GM23248 (cell line): Measurements from ENCODE around the gene IRF6.

Experiments
- EZH2 ChIP-seq: fragments of 200-600 bp; sonication (generic); IDR thresholded peaks from 2 replicates; pipeline ENCODE4 v1.6.1; 2018; ENCODE audit warnings: antibody characterized with exemption, mild to moderate bottlenecking; ENCODE audit not compliant: insufficient read depth, poor library complexity, severe bottlenecking
- EZH2phosphoT487 ChIP-seq: fragments of 200-600 bp; sonication (generic); IDR thresholded peaks from 2 replicates; pipeline ENCODE4 v1.6.1; 2018; ENCODE audit warnings: antibody characterized with exemption, moderate library complexity, mild to moderate bottlenecking, low read depth; ENCODE audit not compliant: insufficient read depth

DNA sequence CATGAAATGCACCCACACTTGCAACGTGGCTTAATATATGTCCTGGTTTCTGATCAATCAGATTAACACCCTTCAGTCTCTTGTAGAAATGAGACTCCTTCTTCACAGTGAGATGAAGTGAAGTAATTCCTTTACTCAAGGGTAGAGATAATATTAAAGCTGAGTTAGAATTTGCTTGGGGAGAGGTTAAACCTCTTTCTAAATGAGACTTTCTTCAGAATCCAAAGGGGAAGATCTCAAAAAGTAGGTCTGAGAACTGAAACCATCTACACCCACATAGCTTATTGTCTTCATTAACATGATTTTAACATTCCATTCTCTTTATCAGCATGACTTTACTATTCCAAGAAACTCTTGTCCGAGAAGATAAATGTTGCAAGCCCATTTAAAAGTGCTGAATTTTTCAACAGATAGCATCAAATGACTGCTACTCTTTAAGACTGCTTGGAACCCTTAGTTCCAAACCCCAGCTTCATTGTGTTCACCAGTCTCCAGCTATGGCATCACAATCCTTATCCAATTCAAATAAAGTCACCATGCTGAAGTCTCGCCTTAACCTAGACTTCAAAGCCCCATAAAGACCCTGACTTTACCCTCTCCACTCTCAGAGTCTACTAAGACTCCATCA lies 69.3 kb downstream of the IRF6 start:
- TF ChIP-seq EZH2phosphoT487 = no peak
- no peak for TF ChIP-seq EZH2
